SH-SY5Y (cell line): ENCODE measurements around the gene IGF2BP3.

ENCODE experiments used
- GATA2 ChIP-seq: IDR thresholded peaks from 2 replicates; pipeline ENCODE4 v1.6.1; 2011; ENCODE audit warnings: mild to moderate bottlenecking, low read depth, low read length
- GATA3 ChIP-seq: IDR thresholded peaks from 2 replicates; pipeline ENCODE4 v1.6.1; 2011; ENCODE audit warnings: low read depth, mild to moderate bottlenecking, low read length, moderate library complexity

- TF ChIP-seq GATA2, result no peak
- TF ChIP-seq GATA3, result no peak
These were observed 75.7 kb downstream of the IGF2BP3 start for GRCh38 chr7:23394488-23395171.
